PC-9 (cell line): ENCODE measurements around the gene PHLPP1. TPM values are rescaled to one million over a fixed set of nuclear protein-coding genes. Genes with fewer than 3 reads are reported as not detected.

Source experiments
- BruUV-seq: library from RNA; stranded (reverse); fragments of 400-500 nt; replicated peaks from 2 replicates; lab custom pipeline; 2021; lab: Mats Ljungman, UMichigan
- CTCF ChIA-PET: fragments of 300-600 bp; sonication (Branson Sonifier 250); formaldehyde crosslinking; loops from one replicate; lab custom pipeline; 2022; ENCODE audit warnings: antibody characterized with exemption; lab: Charles Lee
- POLR2A ChIA-PET: fragments of 300-600 bp; sonication (Branson Sonifier 250); formaldehyde crosslinking; loops from one replicate; lab custom pipeline; 2022; ENCODE audit warnings: antibody characterized with exemption; ENCODE audit not compliant: unreplicated experiment; lab: Charles Lee
- DNase-seq, 2 experiments: peaks; one replicate each; pipeline versions ENCODE4 v3.0.0 to v3.0.0-alpha.2; 2015 to 2022; ENCODE audit warnings: mixed read lengths in 1 of 2
- H2AFZ ChIP-seq: fragments of 200-600 bp; sonication (generic); 2 replicates; pipeline ENCODE4 v1.8.1; 2017; ENCODE audit warnings: antibody characterized with exemption
- H3F3A ChIP-seq: fragments of 200-600 bp; sonication (generic); 2 replicates; pipeline ENCODE4 v1.8.1; 2017; ENCODE audit warnings: antibody characterized with exemption, mild to moderate bottlenecking, low read depth; ENCODE audit not compliant: insufficient read depth
- H3K27ac ChIP-seq: fragments of 200-600 bp; sonication (generic); 2 replicates; pipeline ENCODE4 v1.6.1; 2016; ENCODE audit warnings: mixed run types
- H3K27me3 ChIP-seq: fragments of 200-600 bp; sonication (generic); 2 replicates; pipeline ENCODE4 v1.6.1; 2016; ENCODE audit warnings: low read depth, mixed run types; ENCODE audit not compliant: insufficient read depth
- H3K36me3 ChIP-seq: fragments of 200-600 bp; sonication (generic); 2 replicates; pipeline ENCODE4 v1.6.1; 2016; ENCODE audit warnings: low read depth, mixed run types
- H3K4me1 ChIP-seq: fragments of 200-600 bp; sonication (generic); replicated peaks from 2 replicates; pipeline ENCODE4 v1.6.1; 2016; ENCODE audit warnings: mixed run types; ENCODE audit not compliant: insufficient read depth
- H3K4me2 ChIP-seq: fragments of 200-600 bp; sonication (generic); 2 replicates; pipeline ENCODE4 v1.6.1; 2017; ENCODE audit warnings: mixed run types
- H3K4me3 ChIP-seq: fragments of 200-600 bp; sonication (generic); 2 replicates; pipeline ENCODE4 v1.6.1; 2016; ENCODE audit warnings: mixed run types
- H3K79me2 ChIP-seq: fragments of 200-600 bp; sonication (generic); 2 replicates; pipeline ENCODE4 v1.6.1; 2017; ENCODE audit warnings: low read depth, mixed run types
- H3K9me2 ChIP-seq: fragments of 200-600 bp; sonication (generic); 2 replicates; pipeline ENCODE4 v1.8.1; 2017; ENCODE audit warnings: mild to moderate bottlenecking; ENCODE audit not compliant: insufficient read depth
- H3K9me3 ChIP-seq: fragments of 200-600 bp; sonication (generic); 2 replicates; pipeline ENCODE4 v1.8.1; 2016; ENCODE audit warnings: low read depth; ENCODE audit not compliant: insufficient read depth
- H4K20me1 ChIP-seq: fragments of 200-600 bp; sonication (generic); 2 replicates; pipeline ENCODE4 v1.8.1; 2017; ENCODE audit not compliant: insufficient read depth
- EZH2 ChIP-seq: fragments of 200-600 bp; sonication (generic); IDR thresholded peaks from 2 replicates; pipeline ENCODE4 v1.8.0; 2017; ENCODE audit warnings: antibody characterized with exemption, low read depth
- intact Hi-C: fragments of 100-400 bp; cut with micrococcal nuclease; formaldehyde crosslinking; loops from one replicate; pipeline ENCODE4 v1.10.0; 2022; ENCODE audit not compliant: unreplicated experiment
- total RNA-seq: library from RNA; stranded (reverse); gene quantifications from 2 replicates; pipeline ENCODE4 v1.2.3, GENCODE V29; 2021
- TF ChIP-seq, protein P1 (sequence below): fragments of 200-600 bp; sonication (generic); conservative IDR thresholded peaks from 2 replicates; pipeline ENCODE4 v1.6.1; 2017; ENCODE audit warnings: mixed run types, antibody characterized with exemption, mild to moderate bottlenecking, moderate library complexity

Gene PHLPP1
- total RNA-seq, 1 experiment from 2014 or later: 21.1 TPM

DNA sequence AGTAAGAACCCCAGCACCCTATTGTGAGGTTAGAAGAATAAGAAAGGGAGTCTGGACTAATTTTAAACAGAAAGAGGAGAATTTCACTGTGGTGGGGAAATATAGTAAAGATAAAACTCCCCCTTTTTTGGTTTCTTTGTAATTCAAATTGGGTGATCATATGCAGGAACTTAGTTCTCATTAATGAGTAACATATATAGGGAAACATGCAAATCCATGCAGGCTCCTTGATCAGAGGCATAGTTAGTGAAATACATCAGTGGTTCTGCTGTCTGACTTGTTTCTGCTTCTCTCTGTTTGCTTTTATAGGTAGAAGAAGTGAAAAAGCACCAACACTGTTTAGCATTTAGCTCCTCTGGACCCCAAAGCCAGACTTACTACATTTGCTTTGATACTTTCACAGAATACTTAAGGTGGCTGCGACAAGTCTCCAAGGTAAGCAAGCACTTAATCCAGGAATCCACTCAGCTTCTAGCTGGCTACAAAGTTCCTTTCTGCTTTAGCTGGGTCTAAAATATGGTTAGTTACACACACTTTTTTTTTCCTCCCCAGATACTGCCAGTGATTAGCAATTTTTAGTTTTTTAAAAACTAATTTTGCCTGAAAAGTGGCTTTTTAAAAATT lies 123.2 kb downstream of the PHLPP1 start:
- TF ChIP-seq, protein P1, sequence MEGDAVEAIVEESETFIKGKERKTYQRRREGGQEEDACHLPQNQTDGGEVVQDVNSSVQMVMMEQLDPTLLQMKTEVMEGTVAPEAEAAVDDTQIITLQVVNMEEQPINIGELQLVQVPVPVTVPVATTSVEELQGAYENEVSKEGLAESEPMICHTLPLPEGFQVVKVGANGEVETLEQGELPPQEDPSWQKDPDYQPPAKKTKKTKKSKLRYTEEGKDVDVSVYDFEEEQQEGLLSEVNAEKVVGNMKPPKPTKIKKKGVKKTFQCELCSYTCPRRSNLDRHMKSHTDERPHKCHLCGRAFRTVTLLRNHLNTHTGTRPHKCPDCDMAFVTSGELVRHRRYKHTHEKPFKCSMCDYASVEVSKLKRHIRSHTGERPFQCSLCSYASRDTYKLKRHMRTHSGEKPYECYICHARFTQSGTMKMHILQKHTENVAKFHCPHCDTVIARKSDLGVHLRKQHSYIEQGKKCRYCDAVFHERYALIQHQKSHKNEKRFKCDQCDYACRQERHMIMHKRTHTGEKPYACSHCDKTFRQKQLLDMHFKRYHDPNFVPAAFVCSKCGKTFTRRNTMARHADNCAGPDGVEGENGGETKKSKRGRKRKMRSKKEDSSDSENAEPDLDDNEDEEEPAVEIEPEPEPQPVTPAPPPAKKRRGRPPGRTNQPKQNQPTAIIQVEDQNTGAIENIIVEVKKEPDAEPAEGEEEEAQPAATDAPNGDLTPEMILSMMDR: no peak
- TF ChIP-seq EZH2: no peak
- Histone ChIP-seq H3K36me3 (no peaks in the 10 kb centered on the region), H3K4me1 (peaks cover 16% of the 10 kb centered on the region), H4K20me1 (no peaks in the 10 kb centered on the region), H3K9me3 (no peaks in the 10 kb centered on the region; the same call in 1 of the 2 replicates), H3K9me2 (no peaks in the 10 kb centered on the region), H3K27ac (peak overlapping the region; percentile 1; the same call in 1 of the 2 replicates), H3K4me3 (no peak overlapping the region), H3F3A (no peaks in the 10 kb centered on the region), H3K27me3 (no peaks in the 10 kb centered on the region), H3K79me2 (peaks cover 39% of the 10 kb centered on the region), H3K4me2 (no peak overlapping the region), H2AFZ (no peak overlapping the region)
- no TSS peak for BruUV-seq
- no peak for DNase-seq
- ChIA-PET POLR2A (no interaction called here), CTCF (no interaction called here)
- intact Hi-C loops: no loop called here

DNA sequence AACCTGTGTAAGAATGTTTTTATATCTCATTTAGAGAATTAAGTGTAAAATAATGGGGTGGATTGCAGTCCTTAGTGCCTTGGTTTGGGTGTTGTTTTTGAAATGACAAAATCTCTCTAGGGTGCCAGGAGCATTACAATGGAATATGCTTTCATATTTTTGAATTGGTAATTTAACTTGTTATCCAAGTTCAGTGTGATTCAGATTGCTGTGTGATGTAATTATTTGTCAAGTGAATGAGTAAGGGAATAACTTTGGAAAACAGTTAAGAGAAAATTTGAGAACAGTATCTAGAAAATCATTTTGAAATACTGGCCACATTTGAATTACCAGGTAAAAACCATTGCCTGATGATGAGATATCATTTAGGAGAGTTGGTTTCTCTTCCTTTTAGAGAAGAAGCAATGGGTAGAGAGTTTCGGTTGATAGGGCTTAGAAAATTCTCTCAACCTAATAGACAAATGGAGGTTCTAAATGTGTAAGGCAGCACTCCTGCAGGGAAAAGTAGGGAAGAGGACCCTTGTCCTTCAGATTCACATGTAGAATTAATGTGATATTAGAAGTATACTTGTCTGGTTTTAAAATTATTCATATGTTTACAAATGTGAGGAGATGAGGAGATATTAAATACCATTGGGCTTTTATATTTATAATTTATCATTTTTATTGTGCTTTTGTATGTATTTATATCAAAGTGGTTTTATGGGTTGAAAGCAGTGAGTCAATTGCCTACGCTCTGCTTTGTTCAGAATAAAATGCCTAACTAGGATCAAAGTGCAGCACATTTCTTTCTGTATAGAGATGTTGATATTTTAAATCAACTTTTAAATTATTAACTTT lies 124.8 kb downstream of the PHLPP1 start:
- BruUV-seq: no TSS peak
- H3K36me3 ChIP-seq: no peaks in the 10 kb centered on the region
- H3K9me3 ChIP-seq: no peaks in the 10 kb centered on the region; the same call in 1 of the 2 replicates
- no peaks in the 10 kb centered on the region for H3K27me3 ChIP-seq
- intact Hi-C loops: no loop called here
- TF ChIP-seq, protein P1: no peak
- TF ChIP-seq EZH2: no peak
- no peak overlapping the region for H3K4me3 ChIP-seq
- peak in 1 of 2 experiments; percentile 37 for DNase-seq
- H3F3A ChIP-seq: no peaks in the 10 kb centered on the region
- H3K4me2 ChIP-seq: no peak overlapping the region; the same call in 1 of the 2 replicates
- no peaks in the 10 kb centered on the region for H4K20me1 ChIP-seq
- peaks cover 13% of the 10 kb centered on the region for H3K4me1 ChIP-seq
- no peak overlapping the region for H2AFZ ChIP-seq
- CTCF ChIA-PET: no interaction called here
- H3K79me2 ChIP-seq: peaks cover 24% of the 10 kb centered on the region
- POLR2A ChIA-PET: no interaction called here
- peak overlapping the region; percentile 46 for H3K27ac ChIP-seq
- H3K9me2 ChIP-seq: no peaks in the 10 kb centered on the region

DNA sequence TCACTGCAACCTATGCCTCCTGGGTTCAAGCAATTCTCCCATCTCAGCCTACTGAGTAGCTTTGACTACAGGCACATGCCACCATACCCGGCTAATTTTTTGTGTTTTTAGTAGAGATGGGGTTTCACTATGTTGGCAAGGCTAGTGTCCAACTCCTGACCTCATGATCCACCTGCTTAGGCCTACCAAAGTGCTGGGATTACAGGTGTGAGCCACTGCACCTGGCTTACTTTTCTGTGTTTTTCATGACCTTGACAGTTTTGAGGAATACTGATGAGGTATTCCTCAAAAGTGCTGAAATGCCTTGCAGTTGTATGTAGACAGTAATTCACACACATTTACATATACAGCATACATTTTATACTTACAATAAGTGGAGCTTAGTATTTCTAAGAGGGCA lies 126.1 kb downstream of the PHLPP1 start:
- Histone ChIP-seq H3F3A (no peaks in the 10 kb centered on the region), H2AFZ (no peak overlapping the region), H3K4me2 (no peak overlapping the region), H4K20me1 (no peaks in the 10 kb centered on the region), H3K79me2 (peaks cover 16% of the 10 kb centered on the region), H3K27me3 (no peaks in the 10 kb centered on the region), H3K4me3 (no peak overlapping the region), H3K27ac (no peak overlapping the region), H3K36me3 (no peaks in the 10 kb centered on the region), H3K4me1 (peaks cover 13% of the 10 kb centered on the region), H3K9me3 (no peaks in the 10 kb centered on the region; the same call in 1 of the 2 replicates), H3K9me2 (no peaks in the 10 kb centered on the region)
- ChIA-PET CTCF (no interaction called here), POLR2A (no interaction called here)
- intact Hi-C loops: no loop called here
- DNase-seq: no peak
- no TSS peak for BruUV-seq
- TF ChIP-seq, protein P1: no peak
- TF ChIP-seq EZH2: no peak
